Stimulated activated CD4-positive, alpha-beta T cell treated with anti-CD3 and anti-CD28 coated beads, TNF-alpha, amount 100 ng/mL, for 4 hours (primary cell): ENCODE measurements around the gene GID4.

Experiments
- DNase-seq, 3 experiments: peaks; one replicate each; pipeline ENCODE4 v3.0.0-alpha.2; 2020; ENCODE audit warnings: low read depth in 3 of 3

GID4 gene

DNA sequence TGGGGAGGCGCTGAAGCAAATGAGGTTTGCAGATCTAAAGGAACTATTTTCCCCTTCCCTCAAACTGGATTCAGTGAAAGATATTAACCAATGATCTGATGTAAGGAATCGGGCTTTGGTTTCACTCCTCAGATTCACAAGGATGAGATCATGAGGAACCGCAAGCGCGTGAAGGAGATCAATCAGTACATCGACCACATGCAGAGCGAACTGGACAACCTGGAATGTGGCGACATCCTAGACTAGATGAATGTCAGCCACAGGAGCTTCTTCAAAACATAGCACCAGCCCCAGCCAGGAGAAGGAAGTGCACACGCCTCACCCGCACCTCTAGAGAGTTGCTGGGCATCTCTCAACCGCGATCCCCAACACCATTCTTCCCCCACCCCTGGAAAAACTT, 22.8 kb upstream of the GID4 start:
- DNase-seq = no peak

DNA sequence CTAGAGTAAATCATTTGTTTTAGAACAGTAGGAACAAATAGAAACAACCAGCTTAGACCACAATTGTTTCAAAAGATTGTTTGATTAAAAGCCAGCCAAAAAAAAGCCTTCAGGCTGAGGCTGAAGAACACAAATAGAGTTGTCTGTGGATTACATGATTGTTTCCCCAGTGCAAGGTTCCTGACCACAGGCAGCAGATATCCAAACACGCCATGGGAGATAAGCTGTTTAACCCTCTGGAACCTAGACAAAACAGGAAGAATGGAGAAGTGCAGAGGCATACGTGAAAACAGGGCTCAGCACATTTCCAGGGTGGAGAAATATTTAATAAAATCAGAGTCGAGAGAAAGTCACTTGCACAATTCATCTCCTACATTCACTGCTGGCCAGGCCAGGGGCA, 21.2 kb upstream of the GID4 start:
- no peak for DNase-seq

DNA sequence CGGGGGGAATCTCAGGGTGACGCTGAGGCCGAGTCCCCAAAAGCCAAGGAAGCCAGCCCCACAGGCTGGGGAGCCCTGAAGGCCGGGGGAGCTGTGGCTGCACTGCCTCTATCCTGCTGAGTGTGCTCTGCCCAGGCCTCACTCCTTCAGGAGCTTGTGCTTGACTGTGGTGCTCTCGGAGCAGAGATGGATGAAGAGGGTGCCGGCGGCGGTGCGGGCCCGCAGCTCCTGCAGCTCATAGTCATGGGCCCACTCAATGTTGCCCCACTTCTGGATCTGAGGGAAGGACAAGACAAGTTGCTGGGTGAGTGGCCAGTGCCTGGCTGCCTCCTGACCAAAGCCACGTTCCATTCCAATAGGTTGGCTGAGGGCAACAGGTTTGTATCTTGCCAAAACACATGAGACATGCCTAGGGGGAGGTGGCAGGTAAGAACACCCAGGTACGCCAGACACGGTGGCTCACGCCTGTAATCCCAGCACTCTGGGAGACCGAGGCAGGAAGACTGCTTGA, 20.7 kb upstream of the GID4 start:
- DNase-seq = no peak

- no peak for DNase-seq
Observed at GRCh38 chr17:18019838-18020154, 19.4 kb upstream of the GID4 start.

DNA sequence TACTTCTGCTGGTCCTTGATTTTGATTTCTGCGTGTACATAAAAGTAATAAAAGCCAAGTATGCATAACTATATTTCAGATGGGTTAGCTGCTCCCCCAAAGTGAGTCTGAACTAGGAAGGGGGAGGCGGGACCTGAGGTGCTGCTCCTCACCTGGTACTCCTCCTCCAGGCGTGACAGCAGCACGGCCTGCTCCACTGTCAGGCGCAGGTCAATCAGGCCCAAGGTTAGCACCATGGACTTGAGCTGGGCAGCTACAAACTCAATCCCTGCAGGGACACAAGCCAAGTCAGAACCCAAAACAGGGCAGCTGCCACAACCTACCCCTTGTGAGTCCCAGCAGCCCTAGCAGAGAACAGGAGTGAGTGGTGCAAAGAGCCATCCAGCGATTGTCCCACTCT, 18.2 kb upstream of the GID4 start:
- no peak for DNase-seq

GRCh38 chr17:18021372-18021771, 17.8 kb upstream of the GID4 start:
- DNase-seq = no peak

- no peak for DNase-seq
Observed at GRCh38 chr17:18025241-18025944, 13.8 kb upstream of the GID4 start.

GRCh38 chr17:18025945-18026776, 13.0 kb upstream of the GID4 start:
- DNase-seq = no peak

DNA sequence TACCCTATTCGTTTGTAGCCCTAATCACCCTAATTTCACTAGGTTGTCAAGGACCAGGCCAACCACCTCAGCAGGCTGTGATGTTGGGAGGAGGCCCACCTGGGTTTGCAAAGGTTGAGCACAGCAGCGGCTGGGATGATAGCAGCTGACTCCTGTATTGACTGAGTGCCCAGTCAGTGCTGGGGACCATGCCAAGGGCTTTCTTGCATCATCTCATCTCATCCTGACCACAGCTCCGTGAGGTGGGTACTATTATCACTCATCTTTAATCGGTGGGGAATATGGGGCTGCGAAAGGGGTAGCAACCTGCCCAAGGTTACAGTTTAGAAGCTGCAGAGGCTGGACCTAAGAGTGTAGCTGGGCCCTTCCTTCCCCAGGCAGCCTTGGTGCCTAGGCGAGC, 11.9 kb upstream of the GID4 start:
- no peak for DNase-seq

DNA sequence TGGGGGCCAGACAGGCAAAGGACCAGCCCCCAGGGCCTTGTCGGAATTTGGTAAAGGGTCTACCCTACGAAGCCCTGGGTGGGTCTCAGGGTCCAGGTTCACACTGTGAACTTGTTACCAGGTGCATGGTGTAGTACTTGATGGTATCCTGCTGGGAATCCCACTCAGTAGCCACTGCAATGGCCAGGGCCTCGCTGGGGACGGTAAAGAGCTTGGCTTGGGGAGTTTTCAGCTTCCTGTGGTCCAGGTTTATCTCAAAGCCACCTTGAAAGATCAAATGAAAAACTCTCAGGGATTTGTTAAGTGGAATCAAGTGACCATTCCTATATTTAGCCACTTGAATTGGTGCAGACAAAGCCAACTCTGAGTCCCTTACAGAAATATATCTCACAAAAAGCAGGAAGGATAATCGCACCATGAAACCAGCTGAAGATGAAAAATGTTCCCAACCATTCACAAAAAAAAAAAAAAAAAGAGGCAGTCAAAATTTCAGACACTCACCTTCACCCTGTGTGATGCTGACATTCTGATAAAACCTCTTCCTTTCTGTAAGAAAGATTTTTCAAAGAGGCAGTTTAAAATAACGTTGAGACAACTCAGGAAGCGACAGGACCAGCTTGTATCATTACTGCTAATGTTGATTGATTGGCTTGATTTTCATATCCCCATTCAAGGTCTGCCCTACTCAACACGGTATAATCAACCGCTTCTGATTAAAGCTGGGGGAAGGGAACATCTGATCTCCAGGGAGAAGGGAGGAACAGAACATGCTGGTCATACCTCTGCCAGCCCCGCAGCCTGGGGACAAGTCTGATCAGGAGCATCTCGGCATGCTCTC, 10.9 kb upstream of the GID4 start:
- no peak for DNase-seq

DNA sequence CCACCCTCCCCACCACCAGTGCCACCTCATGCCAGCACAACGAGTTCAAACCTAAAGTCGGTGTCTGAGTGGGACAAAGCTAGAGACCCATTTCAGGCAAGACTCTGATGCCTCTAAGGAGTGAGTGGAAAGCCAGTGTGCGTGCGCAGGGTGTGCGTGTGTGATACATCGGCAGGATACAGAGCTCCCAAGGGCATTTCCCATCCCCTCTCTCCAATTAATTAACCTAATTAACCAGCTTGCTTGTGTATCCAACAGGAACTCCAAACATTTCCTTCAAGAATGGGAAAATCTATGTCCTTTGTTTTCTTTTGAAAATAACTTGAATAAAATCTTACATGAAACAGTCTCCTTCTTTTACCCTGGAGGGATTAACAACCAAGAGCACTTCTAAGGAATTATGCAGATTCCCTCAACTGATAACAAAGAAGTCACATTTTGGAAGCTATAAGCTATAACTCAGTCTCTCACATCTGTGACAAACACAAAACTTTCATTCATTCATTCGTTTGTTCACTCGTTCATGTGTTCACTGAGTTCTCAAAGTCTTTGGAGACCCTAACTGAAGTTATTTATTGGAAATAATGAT, 10.2 kb upstream of the GID4 start:
- DNase-seq = no peak

GRCh38 chr17:18031955-18032354, 7.3 kb upstream of the GID4 start:
- DNase-seq = no peak

GRCh38 chr17:18033442-18034099, 5.6 kb upstream of the GID4 start:
- peak in 1 of 3 experiments; percentile 26 for DNase-seq

DNA sequence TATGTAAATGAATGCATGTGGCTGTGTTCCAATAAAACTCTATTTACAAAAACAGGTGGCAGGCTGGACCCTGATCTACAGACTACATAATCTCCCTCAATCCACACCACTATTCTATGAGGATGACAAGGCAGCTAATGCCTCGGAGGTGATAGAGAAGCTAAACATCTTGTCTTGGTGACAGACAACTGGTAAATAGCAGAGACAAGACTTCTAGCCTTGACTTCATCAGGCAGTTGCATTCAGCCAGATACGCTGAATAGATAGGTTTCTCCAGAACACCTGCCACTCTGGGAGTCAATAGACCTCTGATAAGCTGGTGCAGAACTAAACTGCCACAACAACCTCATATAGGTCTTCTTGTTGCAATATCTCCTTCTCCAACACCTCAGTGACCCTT, 3.5 kb upstream of the GID4 start:
- DNase-seq = no peak

DNA sequence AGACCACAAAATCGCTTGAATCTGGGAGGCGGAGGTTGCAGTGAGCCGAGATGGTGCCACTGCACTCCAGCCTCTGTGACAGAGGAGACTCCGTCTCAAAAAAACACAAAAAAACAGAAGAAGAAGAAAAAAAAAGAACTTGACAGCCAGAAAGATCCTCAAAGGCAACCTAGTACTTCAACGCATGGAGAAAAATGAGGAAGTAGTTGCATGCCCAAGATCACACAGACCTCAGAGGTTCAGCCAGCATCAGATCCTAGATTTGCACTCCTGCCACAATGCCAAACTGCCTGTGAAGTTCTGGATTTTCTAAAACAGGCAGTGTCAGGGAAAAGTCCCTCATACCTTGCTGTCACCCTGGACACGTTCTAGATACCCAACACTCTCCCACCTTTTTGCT, 1.7 kb upstream of the GID4 start:
- DNase-seq = no peak

- DNase-seq = peak in 1 of 3 experiments; percentile 16
Observed at GRCh38 chr17:18038149-18038850, 908 bp upstream of the GID4 start.

GRCh38 chr17:18039535-18040260, 490 bp downstream of the GID4 start:
- peak in 2 of 3 experiments; percentile 9 to 20 for DNase-seq

DNA sequence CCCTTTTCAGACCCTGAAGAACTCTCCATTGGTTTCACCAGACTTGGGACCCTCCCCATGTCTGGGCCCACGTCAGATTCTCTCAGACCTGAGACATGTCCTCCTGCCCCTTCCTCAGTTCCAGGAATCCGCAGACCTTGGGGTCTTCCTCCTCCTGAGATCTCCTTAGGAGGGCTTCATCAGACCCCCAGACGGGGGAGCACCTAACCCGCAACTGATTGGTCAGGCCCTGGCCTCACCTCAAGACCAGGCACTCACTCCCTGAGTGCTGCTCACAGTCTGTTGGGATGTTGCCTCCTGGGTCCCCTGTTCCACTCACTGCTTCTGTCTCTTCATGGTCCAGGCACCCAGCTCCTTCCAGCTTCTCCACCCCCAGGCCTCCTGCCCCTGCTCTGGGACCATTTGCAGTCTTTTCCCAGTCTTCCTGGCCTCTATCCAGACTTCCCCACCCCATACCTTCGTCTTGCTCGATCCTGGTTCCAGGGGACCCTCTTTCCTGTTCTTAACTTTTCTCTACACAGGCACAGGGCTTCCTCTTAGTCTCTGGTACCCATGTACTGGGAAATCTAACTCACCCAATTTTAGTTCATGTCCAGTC, 1.2 kb downstream of the GID4 start:
- DNase-seq = no peak

- DNase-seq = no peak
Observed at GRCh38 chr17:18041776-18042175, 2.6 kb downstream of the GID4 start.

GRCh38 chr17:18042983-18043382, 3.8 kb downstream of the GID4 start:
- no peak for DNase-seq
